ENCODE results near the gene SIAH2.

SIAH2 gene

DNA sequence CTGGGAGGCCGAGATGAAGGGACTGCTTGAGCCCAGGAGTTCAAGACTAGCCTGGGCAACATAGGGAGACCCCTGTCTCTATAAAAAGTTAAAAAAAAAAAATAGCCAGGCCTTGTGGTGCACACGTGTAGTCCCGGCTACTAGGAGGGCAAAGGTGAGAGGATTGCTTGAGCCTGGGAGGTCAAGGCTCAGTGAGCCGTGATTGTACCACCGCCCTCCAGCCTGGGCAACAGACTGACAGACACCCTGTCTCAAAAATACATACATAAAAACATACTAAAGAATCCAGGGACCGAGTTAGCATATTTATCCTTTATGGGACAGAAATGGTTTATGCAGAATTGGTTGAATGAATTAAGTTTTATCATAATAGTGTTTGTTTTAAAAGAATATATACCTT, 13.7 kb downstream of the SIAH2 start:
- TF ChIP-seq POLR2A (IDR thresholded peaks at IDR 0.05; ENCODE audit: low read length) (no peak), GATA1 (IDR thresholded peaks at IDR 0.05; ENCODE audit: low read depth, low read length) (no peak)
- DNase-seq, result no peak

DNA sequence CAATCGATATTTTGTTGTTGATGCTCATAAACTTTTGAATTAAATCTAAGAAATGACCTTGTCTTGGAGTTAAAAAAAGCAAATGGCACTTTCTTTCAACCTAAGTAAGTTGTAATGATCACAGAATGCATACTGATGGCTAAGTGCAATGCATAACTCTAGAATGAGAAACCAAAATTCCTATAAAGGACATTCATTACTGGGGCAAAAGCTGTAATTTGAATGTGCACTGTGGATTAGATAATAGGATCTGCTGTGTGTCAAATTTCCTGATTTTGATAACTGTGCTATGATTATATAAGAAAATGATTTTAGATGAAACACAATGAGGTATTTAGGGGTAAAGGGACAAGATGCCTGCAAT, 14.3 kb downstream of the SIAH2 start:
- TF ChIP-seq POLR2A (IDR thresholded peaks at IDR 0.05; ENCODE audit: low read length) (no peak), GATA1 (IDR thresholded peaks at IDR 0.05; ENCODE audit: low read depth, low read length) (no peak)

GRCh38 chr3:150747886-150748683, 14.9 kb downstream of the SIAH2 start:
- TF ChIP-seq GATA1 (IDR thresholded peaks at IDR 0.05; ENCODE audit: low read depth, low read length) (no peak), POLR2A (IDR thresholded peaks at IDR 0.05; ENCODE audit: low read length) (no peak)
- DNase-seq, result peak in 1 of 2 experiments; percentile 23

More for the DNA sequence above, 14.3 kb downstream of the SIAH2 start:
- no peak for DNase-seq

- DNase-seq, result no peak
These were observed 16.0 kb downstream of the SIAH2 start for GRCh38 chr3:150746791-150747590.

GRCh38 chr3:150745832-150746231, 17.1 kb downstream of the SIAH2 start:
- TF ChIP-seq GATA1 (IDR thresholded peaks at IDR 0.05; ENCODE audit: low read depth, low read length), result no peak
- TF ChIP-seq POLR2A (IDR thresholded peaks at IDR 0.05; ENCODE audit: low read length), result no peak
- DNase-seq, result no peak

More at GRCh38 chr3:150746791-150747590, 16.0 kb downstream of the SIAH2 start:
- no peak for TF ChIP-seq POLR2A (IDR thresholded peaks at IDR 0.05; ENCODE audit: low read length)
- no peak for TF ChIP-seq GATA1 (IDR thresholded peaks at IDR 0.05; ENCODE audit: low read depth, low read length)

DNA sequence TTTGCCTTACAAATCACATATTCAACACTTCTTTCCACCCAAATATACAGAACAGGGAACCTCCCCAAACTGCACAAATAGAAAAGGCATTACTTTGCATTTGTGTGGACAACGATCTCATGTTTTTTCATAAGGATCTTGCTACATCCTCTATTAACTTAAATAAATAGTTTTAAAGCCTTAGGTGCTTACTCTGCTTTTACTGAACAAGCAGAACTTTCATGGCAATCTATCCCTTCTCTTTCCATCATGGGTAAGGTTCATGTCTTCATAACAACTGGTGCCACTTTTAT, 18.1 kb downstream of the SIAH2 start:
- DNase-seq, result no peak
- TF ChIP-seq GATA1 (IDR thresholded peaks at IDR 0.05; ENCODE audit: low read depth, low read length), result no peak
- no peak for TF ChIP-seq POLR2A (IDR thresholded peaks at IDR 0.05; ENCODE audit: low read length)

GRCh38 chr3:150744041-150744918, 18.7 kb downstream of the SIAH2 start:
- TF ChIP-seq GATA1 (IDR thresholded peaks at IDR 0.05; ENCODE audit: low read depth, low read length) (no peak), POLR2A (IDR thresholded peaks at IDR 0.05; ENCODE audit: low read length) (peak; percentile 17)
- DNase-seq, result no peak

DNA sequence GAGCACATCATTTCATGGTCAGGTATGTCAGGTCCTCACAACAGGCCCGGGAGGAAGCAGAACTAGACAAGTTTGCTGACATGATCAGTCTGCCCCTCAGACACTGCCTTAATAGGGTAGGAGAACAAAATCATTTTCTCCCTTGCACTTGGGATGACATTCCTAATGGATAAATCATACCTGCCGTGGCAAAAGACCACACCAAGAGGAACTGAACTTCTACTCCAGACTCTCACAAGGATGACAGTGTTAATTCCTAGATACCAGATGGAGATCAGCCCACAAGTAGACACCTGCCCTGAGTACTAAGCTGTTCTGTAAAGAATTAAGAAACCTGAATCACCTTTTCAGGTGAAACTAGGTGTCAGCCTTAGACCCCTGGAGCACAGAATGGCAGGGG, 19.5 kb downstream of the SIAH2 start:
- no peak for DNase-seq
- TF ChIP-seq GATA1 (IDR thresholded peaks at IDR 0.05; ENCODE audit: low read depth, low read length) (no peak), POLR2A (IDR thresholded peaks at IDR 0.05; ENCODE audit: low read length) (no peak)

DNA sequence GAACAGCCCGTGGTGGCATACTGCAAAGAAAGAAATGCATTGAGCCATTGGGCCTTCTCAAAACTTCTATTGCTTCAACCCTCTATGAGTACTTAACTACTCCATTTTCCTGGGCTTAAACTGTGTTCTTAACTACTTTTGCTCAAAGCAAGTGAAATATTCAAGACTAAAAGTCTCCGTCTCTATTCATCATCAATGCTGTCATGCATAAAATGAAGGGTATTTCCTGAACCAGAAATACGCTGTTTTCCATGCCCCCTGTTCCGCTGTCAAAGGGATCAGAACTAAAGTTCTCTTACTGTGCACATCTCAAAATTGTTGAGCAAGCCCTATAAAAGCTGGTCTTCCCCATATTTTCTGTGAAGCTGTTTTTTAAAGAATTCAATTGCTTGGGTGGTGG, 20.3 kb downstream of the SIAH2 start:
- TF ChIP-seq GATA1 (IDR thresholded peaks at IDR 0.05; ENCODE audit: low read depth, low read length) (no peak), POLR2A (IDR thresholded peaks at IDR 0.05; ENCODE audit: low read length) (no peak)
- DNase-seq, result no peak

DNA sequence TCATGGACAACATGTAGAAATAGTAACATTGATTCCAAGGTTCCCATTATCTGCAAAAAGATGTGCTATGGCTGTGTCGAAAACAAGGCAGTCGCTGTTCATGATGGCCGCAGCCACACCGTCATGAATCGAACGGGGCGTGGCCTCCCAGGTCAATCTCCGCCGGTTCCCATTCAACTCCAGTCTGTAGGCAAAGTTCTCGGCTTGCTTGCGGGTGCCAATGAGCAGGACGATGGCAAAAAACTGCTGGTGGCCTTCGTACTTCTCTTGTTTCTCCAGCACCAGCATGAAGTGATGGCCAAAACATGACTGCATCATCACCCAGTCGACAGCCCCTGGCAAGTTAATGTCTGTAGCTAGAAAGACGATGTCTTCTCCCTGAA, 20.8 kb downstream of the SIAH2 start:
- no peak for DNase-seq
- TF ChIP-seq GATA1 (IDR thresholded peaks at IDR 0.05; ENCODE audit: low read depth, low read length), result no peak
- no peak for TF ChIP-seq POLR2A (IDR thresholded peaks at IDR 0.05; ENCODE audit: low read length)

DNA sequence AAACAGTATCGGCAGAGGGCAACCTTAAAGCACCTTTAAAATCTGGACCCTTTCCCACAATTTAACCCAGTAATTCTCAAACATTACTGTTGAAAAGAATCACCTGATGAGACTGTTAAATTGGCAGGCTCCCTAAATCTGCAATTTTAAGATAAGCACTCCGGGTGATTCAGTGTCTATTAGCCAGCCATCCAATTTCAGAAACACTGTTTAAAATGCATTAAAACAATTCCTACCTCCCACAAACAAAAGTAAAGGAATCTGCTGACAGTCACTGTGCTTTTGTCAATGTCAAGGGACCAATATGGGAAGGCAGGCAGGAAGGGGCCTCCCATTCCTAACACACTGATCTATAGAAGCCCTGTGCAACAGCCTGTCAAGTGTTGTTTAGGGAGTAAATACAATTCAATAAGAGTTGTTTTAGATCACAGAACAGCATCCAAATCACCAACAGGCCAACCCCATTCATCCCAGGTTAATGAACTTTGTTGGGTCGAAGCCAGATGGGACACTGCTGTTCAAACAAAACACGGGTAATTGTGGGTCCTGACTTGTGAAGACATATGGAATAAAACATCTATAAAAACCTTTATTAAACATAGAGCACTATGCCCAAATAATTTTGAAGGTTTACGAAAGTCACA, 21.4 kb downstream of the SIAH2 start:
- peak; percentile 76 for DNase-seq
- TF ChIP-seq GATA1 (IDR thresholded peaks at IDR 0.05; ENCODE audit: low read depth, low read length), result no peak
- TF ChIP-seq POLR2A (IDR thresholded peaks at IDR 0.05; ENCODE audit: low read length), result no peak

- TF ChIP-seq GATA1 (IDR thresholded peaks at IDR 0.05; ENCODE audit: low read depth, low read length), result no peak
- DNase-seq, result no peak
These were observed 22.1 kb downstream of the SIAH2 start for GRCh38 chr3:150740733-150741496.
